Purkinje cell (primary cell): ENCODE measurements around the gene KRTAP5-6. TPM values are rescaled to one million over a fixed set of nuclear protein-coding genes. Genes with fewer than 3 reads are reported as not detected.

Experiments used
- polyA plus RNA-seq: library from polyadenylated mRNA; unstranded; fragments of >200 nt; fragmentation: Nextera tagmentation; gene quantifications from 2 replicates; pipeline ENCODE4 v1.2.1, GENCODE V29; 2014

KRTAP5-6 gene, protein sequence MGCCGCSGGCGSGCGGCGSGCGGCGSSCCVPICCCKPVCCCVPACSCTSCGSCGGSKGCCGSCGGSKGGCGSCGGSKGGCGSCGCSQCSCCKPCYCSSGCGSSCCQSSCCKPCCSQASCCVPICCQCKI
- not detected in 2 replicates for polyA plus RNA-seq

DNA sequence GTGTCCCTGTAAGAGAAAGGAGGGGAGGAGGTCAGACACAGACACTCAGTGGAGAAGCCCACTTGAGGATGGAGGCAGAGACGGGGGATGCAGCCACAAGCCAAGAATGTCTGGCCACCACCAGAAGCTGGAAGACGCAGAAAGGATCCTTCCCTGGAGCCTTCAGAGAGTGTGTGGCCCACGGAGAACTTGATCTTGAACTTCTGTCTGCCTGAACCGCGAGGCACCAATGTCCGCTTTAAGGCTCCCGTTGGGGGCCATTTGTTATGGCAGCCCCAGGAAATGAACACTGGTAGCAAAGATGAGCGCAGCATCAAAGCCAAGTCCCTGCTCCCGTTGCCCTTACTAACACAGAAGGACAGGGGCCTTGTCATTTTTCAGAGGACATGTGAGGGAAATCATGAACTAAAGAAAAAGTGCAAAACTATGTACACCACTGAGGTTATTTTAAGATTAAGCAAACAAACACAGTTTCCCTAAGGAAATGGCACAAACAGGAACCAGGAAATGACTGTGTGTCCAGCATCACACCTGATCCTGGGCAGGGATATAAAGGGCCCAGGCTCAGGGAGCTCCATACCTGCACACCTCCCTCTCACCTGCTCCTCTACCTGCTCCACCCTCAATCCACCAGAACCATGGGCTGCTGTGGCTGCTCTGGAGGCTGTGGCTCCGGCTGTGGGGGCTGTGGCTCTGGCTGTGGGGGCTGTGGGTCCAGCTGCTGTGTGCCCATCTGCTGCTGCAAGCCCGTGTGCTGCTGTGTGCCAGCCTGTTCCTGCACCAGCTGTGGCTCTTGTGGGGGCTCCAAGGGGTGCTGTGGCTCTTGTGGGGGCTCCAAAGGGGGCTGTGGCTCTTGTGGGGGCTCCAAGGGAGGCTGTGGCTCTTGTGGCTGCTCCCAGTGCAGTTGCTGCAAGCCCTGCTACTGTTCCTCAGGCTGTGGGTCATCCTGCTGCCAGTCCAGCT is at the start of gene KRTAP5-6:
Gene KRTAP5-6, plus strand, starts transcription at position 588 of the 963 bp plus-strand sequence. Its CDS starts 51 bp downstream, at position 639.

Other genes with a start within 250 kb of the KRTAP5-6 start
- 0.48 and 1.5 TPM in 2 replicates for gene MOB2, start 210.4 kb upstream of the KRTAP5-6 start, polyA plus RNA-seq
- 0.60 and 0.62 TPM in 2 replicates for gene DUSP8, start 124.9 kb upstream of the KRTAP5-6 start, polyA plus RNA-seq
- not detected in 2 replicates for gene KRTAP5-1, start 111.9 kb upstream of the KRTAP5-6 start, polyA plus RNA-seq
- gene KRTAP5-2, start 98.9 kb upstream of the KRTAP5-6 start, polyA plus RNA-seq: not detected in 2 replicates
- gene KRTAP5-3, start 88.7 kb upstream of the KRTAP5-6 start, polyA plus RNA-seq: not detected in 2 replicates
- not detected in 2 replicates for gene KRTAP5-4, start 75.1 kb upstream of the KRTAP5-6 start, polyA plus RNA-seq
- gene KRTAP5-5, start 67.4 kb upstream of the KRTAP5-6 start, polyA plus RNA-seq: not detected in 2 replicates
- gene IFITM10, start 53.4 kb downstream of the KRTAP5-6 start, polyA plus RNA-seq: 0.83 TPM in 1 of 2 replicates, not detected in the other
- gene CTSD, start 66.7 kb downstream of the KRTAP5-6 start, polyA plus RNA-seq: 12.6 and 26.0 TPM in 2 replicates
- not detected in 2 replicates for gene SYT8, start 137.8 kb downstream of the KRTAP5-6 start, polyA plus RNA-seq
- gene TNNI2, start 141.8 kb downstream of the KRTAP5-6 start, polyA plus RNA-seq: not detected in 2 replicates
- gene LSP1, start 155.9 kb downstream of the KRTAP5-6 start, polyA plus RNA-seq: 1.7 and 6.2 TPM in 2 replicates
- not detected in 2 replicates for gene PRR33, start 194.7 kb downstream of the KRTAP5-6 start, polyA plus RNA-seq
- not detected in 2 replicates for gene TNNT3, start 222.5 kb downstream of the KRTAP5-6 start, polyA plus RNA-seq